Osteoblast (primary cell): ENCODE data around the gene SEC23A. TPM values are rescaled to one million over a fixed set of nuclear protein-coding genes. Genes with fewer than 3 reads are reported as not detected.

Experiments
- DNase-seq: peaks from one replicate; pipeline ENCODE4 v3.0.0; 2011; ENCODE audit warnings: low spot score, mixed read lengths; ENCODE audit not compliant: insufficient read length; ENCODE audit errors: missing footprints
- H2AFZ ChIP-seq: 2 replicates; pipeline ENCODE4 v1.6.0; 2011; ENCODE audit warnings: mild to moderate bottlenecking, low read length
- H3K27ac ChIP-seq: 2 replicates; pipeline ENCODE4 v1.5.1; 2011; ENCODE audit warnings: mild to moderate bottlenecking, low read depth, low read length, moderate library complexity
- H3K27me3 ChIP-seq: 2 replicates; pipeline ENCODE4 v1.6.0; 2012; ENCODE audit warnings: mild to moderate bottlenecking, control low read depth, inconsistent platforms, low read length, moderate library complexity; ENCODE audit not compliant: insufficient read depth
- H3K36me3 ChIP-seq: 2 replicates; pipeline ENCODE4 v1.5.1; 2011; ENCODE audit warnings: mild to moderate bottlenecking, low read length, control low read depth, moderate library complexity; ENCODE audit not compliant: insufficient read depth
- H3K4me1 ChIP-seq: 2 replicates; pipeline ENCODE4 v1.5.1; 2011; ENCODE audit warnings: mild to moderate bottlenecking, low read length, control low read depth, moderate library complexity; ENCODE audit not compliant: insufficient read depth
- H3K4me2 ChIP-seq: 2 replicates; pipeline ENCODE4 v1.6.0; 2011; ENCODE audit warnings: mild to moderate bottlenecking, low read length; ENCODE audit not compliant: insufficient read depth
- H3K4me3 ChIP-seq: fragments of 200-600 bp; sonication (generic); 3 replicates; pipeline ENCODE4 v1.5.1; 2012; ENCODE audit warnings: mild to moderate bottlenecking, low read length, inconsistent platforms; ENCODE audit not compliant: insufficient read depth
- H3K79me2 ChIP-seq: 2 replicates; pipeline ENCODE4 v1.6.0; 2012; ENCODE audit warnings: mild to moderate bottlenecking, low read length, control low read depth, inconsistent platforms; ENCODE audit not compliant: insufficient read depth
- H3K9me3 ChIP-seq: 2 replicates; pipeline ENCODE4 v1.5.1; 2011; ENCODE audit warnings: low read depth, low read length, control low read depth
- H4K20me1 ChIP-seq: 2 replicates; pipeline ENCODE4 v1.6.0; 2012; ENCODE audit warnings: mild to moderate bottlenecking, low read length, control low read depth; ENCODE audit not compliant: insufficient read depth
- total RNA-seq: library from RNA; depleted of rRNA; stranded (reverse); fragments of >200 nt; gene quantifications from 2 replicates; pipeline ENCODE4 v1.2.3, GENCODE V29; 2012
- TF ChIP-seq, protein P1 (sequence below): IDR thresholded peaks from 2 replicates; pipeline ENCODE4 v1.5.1; 2011; ENCODE audit warnings: mild to moderate bottlenecking, low read depth, low read length, moderate library complexity; ENCODE audit errors: extremely low read depth

Gene SEC23A
- total RNA-seq, 1 donor, result 326 TPM

GRCh38 chr14:39087493-39087892 is 15.5 kb downstream of the SEC23A start:
- H3K79me2 ChIP-seq, result peaks cover 66% of the 10 kb centered on the region
- no peaks in the 10 kb centered on the region for H3K4me1 ChIP-seq
- peaks cover 24% of the 10 kb centered on the region for H4K20me1 ChIP-seq
- no peaks in the 10 kb centered on the region for H3K27me3 ChIP-seq
- H3K27ac ChIP-seq, result no peak overlapping the region
- H3K36me3 ChIP-seq, result peaks cover 82% of the 10 kb centered on the region
- no peaks in the 10 kb centered on the region for H3K9me3 ChIP-seq
- no peak overlapping the region for H3K4me2 ChIP-seq
- DNase-seq, result no peak
- TF ChIP-seq, protein P1, sequence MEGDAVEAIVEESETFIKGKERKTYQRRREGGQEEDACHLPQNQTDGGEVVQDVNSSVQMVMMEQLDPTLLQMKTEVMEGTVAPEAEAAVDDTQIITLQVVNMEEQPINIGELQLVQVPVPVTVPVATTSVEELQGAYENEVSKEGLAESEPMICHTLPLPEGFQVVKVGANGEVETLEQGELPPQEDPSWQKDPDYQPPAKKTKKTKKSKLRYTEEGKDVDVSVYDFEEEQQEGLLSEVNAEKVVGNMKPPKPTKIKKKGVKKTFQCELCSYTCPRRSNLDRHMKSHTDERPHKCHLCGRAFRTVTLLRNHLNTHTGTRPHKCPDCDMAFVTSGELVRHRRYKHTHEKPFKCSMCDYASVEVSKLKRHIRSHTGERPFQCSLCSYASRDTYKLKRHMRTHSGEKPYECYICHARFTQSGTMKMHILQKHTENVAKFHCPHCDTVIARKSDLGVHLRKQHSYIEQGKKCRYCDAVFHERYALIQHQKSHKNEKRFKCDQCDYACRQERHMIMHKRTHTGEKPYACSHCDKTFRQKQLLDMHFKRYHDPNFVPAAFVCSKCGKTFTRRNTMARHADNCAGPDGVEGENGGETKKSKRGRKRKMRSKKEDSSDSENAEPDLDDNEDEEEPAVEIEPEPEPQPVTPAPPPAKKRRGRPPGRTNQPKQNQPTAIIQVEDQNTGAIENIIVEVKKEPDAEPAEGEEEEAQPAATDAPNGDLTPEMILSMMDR, result no peak
- no peak overlapping the region for H3K4me3 ChIP-seq
- no peak overlapping the region for H2AFZ ChIP-seq

GRCh38 chr14:39085933-39086332 is 17.1 kb downstream of the SEC23A start:
- no peaks in the 10 kb centered on the region for H3K9me3 ChIP-seq
- no peak overlapping the region for H2AFZ ChIP-seq
- no peak overlapping the region for H3K27ac ChIP-seq
- H3K27me3 ChIP-seq, result no peaks in the 10 kb centered on the region
- peaks cover 62% of the 10 kb centered on the region for H3K79me2 ChIP-seq
- no peaks in the 10 kb centered on the region for H3K4me1 ChIP-seq
- H3K36me3 ChIP-seq, result peaks cover 82% of the 10 kb centered on the region
- peaks cover 20% of the 10 kb centered on the region for H4K20me1 ChIP-seq
- TF ChIP-seq, protein P1, result no peak
- no peak overlapping the region for H3K4me2 ChIP-seq
- no peak overlapping the region for H3K4me3 ChIP-seq
- DNase-seq, result no peak

DNA sequence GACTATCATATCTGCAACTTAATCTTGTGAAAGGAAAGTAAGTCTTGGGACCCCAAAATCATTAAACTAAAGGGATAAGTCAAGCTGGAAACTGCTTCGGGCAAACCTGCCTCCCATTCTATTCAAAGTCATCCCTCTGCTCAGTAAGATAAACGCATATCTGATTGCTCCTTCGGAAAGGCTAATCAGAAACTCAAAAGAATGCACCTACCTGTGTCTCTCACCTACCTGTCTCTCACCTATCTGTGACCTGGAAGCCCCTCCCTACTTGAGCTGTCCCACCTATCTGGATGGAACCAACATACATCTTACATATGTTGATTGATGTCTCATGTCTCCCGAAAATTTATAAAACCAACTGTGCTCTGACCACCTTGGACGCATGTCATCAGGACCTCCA is 19.9 kb downstream of the SEC23A start:
- no peaks in the 10 kb centered on the region for H3K9me3 ChIP-seq
- no peaks in the 10 kb centered on the region for H3K4me1 ChIP-seq
- no peak overlapping the region for H3K4me2 ChIP-seq
- no peak overlapping the region for H3K27ac ChIP-seq
- H3K4me3 ChIP-seq, result no peak overlapping the region
- H3K79me2 ChIP-seq, result peaks cover 45% of the 10 kb centered on the region
- H2AFZ ChIP-seq, result no peak overlapping the region
- no peaks in the 10 kb centered on the region for H3K27me3 ChIP-seq
- H3K36me3 ChIP-seq, result peaks cover 77% of the 10 kb centered on the region
- no peak for DNase-seq
- peaks cover 17% of the 10 kb centered on the region for H4K20me1 ChIP-seq
- TF ChIP-seq, protein P1, result no peak

DNA sequence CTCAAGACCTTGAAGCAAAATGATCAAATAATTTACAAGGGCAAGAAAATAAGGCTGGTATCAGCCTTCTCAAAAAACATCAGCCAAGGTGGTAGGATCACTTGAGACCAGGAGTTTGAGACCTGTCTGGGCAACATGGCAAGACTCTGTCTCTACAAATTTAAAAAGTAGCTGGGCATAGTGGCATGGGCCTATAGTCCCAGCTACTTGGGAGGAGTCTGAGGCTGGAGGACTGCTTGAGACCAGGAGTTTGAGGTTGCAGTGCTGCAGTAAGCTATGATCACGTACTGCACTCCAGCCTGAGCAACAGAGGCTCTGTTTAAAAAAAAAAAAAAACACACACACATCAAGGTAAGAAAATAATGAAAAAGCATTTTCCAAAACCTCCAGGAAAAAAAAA is 22.1 kb downstream of the SEC23A start:
- Histone ChIP-seq H3K79me2 (peaks cover 30% of the 10 kb centered on the region), H3K4me3 (no peak overlapping the region)
- DNase-seq, result no peak

More for the DNA sequence above, 22.1 kb downstream of the SEC23A start:
- TF ChIP-seq, protein P1, result no peak
- Histone ChIP-seq H3K9me3 (no peaks in the 10 kb centered on the region), H3K4me2 (no peak overlapping the region), H2AFZ (no peak overlapping the region), H3K27ac (no peak overlapping the region), H3K4me1 (no peaks in the 10 kb centered on the region), H3K27me3 (no peaks in the 10 kb centered on the region), H4K20me1 (peaks cover 9% of the 10 kb centered on the region), H3K36me3 (peaks cover 74% of the 10 kb centered on the region)
